COLO829 (cell line): ENCODE measurements around the gene TSHZ1.

Source experiments
- DNase-seq: peaks from one replicate; pipeline ENCODE4 v3.0.0; 2012; ENCODE audit warnings: low spot score

The TSHZ1 gene, protein sequence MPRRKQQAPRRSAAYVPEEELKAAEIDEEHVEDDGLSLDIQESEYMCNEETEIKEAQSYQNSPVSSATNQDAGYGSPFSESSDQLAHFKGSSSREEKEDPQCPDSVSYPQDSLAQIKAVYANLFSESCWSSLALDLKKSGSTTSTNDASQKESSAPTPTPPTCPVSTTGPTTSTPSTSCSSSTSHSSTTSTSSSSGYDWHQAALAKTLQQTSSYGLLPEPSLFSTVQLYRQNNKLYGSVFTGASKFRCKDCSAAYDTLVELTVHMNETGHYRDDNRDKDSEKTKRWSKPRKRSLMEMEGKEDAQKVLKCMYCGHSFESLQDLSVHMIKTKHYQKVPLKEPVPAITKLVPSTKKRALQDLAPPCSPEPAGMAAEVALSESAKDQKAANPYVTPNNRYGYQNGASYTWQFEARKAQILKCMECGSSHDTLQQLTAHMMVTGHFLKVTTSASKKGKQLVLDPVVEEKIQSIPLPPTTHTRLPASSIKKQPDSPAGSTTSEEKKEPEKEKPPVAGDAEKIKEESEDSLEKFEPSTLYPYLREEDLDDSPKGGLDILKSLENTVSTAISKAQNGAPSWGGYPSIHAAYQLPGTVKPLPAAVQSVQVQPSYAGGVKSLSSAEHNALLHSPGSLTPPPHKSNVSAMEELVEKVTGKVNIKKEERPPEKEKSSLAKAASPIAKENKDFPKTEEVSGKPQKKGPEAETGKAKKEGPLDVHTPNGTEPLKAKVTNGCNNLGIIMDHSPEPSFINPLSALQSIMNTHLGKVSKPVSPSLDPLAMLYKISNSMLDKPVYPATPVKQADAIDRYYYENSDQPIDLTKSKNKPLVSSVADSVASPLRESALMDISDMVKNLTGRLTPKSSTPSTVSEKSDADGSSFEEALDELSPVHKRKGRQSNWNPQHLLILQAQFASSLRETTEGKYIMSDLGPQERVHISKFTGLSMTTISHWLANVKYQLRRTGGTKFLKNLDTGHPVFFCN (N-terminal part only)

DNA sequence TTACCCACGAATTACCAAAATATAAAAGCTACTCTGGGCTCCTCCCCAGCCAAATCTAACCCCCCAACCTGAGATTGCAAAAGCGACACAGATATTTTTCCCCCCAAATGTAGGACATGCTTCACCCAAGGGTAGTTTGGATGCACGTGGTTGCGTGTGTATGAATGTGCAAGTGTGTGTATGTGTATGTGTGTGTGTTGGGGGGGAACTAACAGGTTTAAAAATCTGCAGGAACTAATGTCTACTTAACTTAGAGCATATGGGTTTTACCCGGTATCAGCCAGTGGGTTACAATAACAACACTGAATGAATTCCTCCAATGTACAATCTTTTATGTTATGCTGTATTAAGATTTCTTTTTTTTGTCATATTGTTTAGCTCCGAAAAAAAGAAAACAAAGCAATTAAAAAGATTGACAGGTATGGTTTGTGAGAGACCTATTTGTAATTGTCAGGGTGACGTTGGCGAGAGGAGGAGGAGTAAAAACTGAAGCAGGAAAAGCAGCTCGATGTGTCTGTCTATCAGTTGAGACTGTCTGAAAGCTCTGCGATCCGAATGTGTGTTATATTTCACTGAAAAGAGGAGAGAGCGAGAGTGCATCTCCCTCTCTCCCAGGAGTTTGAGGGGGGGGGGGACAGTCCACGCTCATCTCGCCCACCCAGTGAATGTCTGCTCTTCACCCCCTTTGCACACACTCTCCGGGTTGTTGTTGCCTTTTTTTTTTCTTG is at the start of gene TSHZ1:
TSS of gene TSHZ1 (plus strand) at position 524 of the 728 bp plus-strand sequence. CDS start 1,080 bp downstream, outside the sequence.
- DNase-seq = peak; percentile 74

DNA sequence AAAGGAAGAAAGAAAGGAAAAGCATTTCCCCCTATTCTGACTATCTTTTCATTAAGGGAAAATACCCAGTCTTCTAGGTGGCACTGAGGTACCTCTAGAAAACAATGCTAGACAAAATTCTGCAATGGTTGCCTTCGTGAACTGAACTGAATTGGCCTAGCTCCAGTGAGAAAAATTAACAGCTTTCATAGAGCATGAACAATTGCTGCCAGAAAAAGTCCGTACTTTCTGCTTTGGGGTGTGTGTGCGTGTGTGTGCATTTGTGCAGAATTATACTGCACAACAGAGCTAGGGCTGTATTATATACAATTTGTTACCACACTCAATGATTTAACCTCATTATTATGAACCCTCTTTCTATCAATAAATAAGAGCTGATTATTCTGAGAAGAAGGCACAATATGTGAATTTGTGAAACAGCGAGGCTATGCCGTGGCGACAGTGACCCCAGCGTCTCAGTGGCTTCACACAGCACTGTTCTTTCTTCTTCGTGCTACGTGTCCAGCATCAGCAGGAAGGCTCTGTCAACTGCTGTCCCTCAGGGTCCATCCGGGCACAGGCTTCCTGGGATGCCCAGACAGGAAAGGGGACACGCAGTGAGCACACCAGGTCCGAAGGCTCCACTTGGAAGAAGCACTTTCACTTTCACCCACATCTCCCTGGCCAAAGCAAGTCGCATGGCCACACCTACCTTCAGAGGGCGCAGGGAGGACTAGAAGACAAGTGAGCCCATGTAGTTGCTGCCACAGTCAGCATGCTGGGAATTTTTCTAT is 49.2 kb upstream of the TSHZ1 start:
- DNase-seq = peak; percentile 18

DNA sequence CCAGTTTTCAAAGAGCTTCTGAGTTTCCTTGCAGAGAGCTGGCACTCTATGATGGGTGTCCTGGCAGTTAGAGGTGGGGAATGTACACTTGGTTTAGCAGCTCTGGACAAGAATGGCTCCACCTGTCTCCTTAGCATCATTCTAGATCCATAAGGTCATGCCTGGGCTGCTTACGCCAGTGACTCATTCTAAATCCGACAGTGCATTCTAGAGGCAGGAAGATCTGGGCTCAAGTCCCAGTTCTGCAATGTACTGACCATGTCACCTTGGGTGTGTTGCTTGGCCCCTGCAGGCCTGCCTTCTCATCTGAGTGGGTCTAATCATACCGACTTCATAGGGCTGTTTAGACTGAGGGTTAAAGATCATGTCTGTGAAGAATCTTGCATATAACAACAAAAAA is 48.1 kb upstream of the TSHZ1 start:
- no peak for DNase-seq

- no peak for DNase-seq
Measured at GRCh38 chr18:75162978-75163377, 47.6 kb upstream of the TSHZ1 start.

- DNase-seq = no peak
Measured at GRCh38 chr18:75163736-75164135, 46.9 kb upstream of the TSHZ1 start.

DNA sequence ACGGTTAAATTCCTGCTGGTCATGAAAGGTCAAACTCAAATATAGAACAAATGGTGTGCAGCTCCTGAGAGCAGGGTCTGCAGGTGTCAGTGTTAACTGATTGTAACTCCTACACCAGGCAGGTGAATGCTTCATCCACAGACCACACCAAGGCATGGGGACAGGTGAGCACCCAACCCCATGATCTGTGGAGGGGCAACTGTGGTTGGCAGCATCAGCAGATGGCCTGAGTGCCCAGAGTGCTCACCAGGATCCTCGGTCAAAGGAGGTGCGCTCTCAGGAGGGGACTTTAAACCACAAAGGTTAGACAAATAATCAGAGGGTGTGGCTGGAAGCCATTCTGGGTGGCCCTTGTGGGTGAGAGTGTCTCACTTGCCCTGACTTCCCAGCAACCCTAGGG is 46.1 kb upstream of the TSHZ1 start:
- DNase-seq = no peak

DNA sequence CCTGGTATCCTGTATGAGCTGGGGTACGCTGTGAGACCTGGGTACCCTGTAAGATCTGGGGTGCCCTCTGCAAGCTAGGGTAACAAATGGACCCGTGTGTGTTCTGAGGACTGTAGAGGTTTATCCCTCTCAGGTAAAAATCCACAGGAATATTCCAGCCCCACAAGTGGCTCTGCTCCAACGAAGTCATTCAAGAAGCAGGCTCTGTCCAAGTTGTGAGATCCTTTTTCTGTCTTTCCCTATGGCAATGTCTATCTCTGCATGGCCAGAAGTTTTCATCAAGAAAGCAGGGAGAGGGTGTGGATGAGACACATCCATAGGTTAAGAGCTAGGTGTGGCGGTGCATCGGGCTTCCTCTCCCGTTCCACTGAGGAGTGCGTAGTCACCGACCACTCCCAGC is 44.7 kb upstream of the TSHZ1 start:
- no peak for DNase-seq

DNA sequence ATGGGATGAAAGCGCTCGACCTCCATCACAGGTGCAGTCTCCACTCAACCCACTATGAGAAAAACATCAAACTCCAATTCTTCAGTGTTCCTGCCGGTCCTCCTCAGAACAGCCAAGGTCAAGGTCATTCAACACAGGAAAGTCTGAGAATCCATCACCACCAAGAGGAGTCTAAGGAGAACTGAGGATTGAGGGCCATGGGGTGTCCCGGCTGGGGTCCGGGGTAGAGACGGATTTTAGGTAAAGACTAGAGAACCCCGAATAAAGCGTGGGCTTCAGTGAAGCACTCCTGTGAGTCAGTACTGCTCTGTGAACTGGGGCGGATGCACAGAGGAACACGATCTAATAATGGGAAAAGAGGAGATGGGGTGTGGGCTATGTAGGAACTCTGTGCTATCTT is 43.5 kb upstream of the TSHZ1 start:
- DNase-seq = no peak

DNA sequence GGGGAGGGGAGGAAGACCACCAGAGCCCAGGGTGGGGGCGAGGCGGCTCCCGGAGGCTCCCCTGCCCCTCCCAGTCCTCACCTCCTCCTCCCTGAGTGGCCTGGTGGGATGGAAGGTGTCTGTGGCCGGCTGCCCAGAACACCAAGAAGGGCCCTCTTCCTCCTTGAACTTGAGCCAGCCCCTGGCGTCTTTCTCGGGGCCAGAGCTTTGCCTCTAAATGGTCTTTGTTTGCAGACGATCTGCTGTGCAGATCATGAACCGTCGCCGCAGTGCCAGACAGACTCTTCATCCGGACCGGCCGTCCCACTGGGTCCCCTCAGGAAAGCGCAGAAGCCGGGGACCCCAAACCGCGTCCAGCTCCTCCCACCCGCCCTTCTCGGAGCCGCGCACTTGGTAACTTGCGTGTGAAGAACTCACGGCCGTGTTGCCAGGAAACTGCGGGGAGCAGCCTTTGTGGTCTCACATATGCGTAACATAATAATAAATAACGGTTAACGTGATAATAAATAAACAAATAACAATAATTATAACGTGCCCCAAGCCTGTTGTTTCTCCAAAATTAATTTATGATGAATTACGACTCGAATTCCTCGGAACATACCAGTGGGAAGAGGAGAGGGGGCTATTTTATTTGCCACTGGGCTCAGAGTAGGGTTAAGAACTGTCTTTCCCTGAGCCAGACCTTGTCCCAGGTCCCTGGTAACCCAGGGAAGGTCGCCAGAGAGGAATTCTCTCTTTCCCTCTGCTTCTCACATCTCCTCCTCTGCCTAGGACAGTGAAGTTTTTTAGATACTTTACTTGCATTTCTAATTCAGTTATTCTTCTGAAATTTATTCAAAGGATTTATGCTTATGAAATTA is 42.6 kb upstream of the TSHZ1 start:
- no peak for DNase-seq

DNA sequence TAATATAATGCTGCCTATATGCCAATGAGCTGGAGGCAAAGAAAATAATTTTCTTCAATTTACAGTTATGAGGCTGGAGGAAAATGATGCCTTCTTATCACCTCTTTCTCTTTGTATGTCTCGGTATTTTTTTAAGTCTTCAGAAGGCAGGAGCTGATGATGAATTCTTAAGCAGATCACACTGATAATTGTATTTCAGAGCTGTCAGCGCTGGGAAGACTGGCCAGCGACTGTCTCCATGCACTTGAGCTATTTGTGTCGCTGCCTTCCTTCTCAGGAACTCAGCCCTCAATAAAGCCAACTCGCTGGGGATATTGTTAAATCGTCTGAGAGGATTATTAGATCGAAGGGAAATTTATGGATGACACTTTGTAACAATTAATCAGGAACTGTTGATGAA is 42.0 kb upstream of the TSHZ1 start:
- DNase-seq = no peak

- no peak for DNase-seq
Measured at GRCh38 chr18:75169411-75169810, 41.2 kb upstream of the TSHZ1 start.

- DNase-seq = no peak
Measured at GRCh38 chr18:75170022-75170789, 40.4 kb upstream of the TSHZ1 start.

DNA sequence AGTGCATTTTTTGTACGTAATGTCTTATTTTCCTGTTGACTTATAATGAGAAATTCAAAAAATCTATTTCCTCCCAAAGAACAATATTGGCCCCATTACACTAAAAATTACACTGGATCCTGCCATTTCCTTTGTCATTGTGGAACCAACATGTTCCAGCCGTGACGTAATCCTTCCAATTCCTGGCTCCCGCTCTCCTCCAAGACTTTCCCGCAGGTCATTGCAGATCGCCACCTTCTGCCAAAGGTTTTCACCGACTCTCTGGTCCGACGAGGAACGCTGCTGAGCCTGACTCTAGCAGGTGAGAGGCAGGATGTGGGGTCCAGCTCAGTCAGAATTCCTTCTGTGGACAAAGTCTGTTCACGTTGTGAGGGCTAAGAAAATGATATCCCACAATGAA is 39.7 kb upstream of the TSHZ1 start:
- DNase-seq = no peak

GRCh38 chr18:75172299-75173124 is 38.1 kb upstream of the TSHZ1 start:
- no peak for DNase-seq

DNA sequence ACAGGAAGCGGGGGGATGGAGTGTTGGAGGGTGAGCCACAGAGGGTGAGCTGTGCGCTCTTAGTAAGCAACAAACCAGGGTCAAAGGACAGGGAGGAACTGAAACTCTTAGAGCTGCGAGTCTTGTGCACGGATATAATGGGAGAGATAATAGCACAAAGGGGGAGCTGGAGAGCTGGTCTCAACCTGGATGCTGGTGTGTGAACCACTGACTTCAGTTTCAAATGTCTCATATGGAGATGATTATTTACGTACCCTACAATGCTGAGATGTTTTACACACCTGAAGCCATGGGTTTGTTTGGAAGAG is 37.5 kb upstream of the TSHZ1 start:
- DNase-seq = no peak

- no peak for DNase-seq
Measured at GRCh38 chr18:75173738-75174137, 36.9 kb upstream of the TSHZ1 start.

GRCh38 chr18:75176849-75177248 is 33.7 kb upstream of the TSHZ1 start:
- DNase-seq = no peak

- DNase-seq = no peak
Measured at GRCh38 chr18:75178376-75178775, 32.2 kb upstream of the TSHZ1 start.
